ENCODE results near the gene SPOCK1.

SPOCK1 gene

DNA sequence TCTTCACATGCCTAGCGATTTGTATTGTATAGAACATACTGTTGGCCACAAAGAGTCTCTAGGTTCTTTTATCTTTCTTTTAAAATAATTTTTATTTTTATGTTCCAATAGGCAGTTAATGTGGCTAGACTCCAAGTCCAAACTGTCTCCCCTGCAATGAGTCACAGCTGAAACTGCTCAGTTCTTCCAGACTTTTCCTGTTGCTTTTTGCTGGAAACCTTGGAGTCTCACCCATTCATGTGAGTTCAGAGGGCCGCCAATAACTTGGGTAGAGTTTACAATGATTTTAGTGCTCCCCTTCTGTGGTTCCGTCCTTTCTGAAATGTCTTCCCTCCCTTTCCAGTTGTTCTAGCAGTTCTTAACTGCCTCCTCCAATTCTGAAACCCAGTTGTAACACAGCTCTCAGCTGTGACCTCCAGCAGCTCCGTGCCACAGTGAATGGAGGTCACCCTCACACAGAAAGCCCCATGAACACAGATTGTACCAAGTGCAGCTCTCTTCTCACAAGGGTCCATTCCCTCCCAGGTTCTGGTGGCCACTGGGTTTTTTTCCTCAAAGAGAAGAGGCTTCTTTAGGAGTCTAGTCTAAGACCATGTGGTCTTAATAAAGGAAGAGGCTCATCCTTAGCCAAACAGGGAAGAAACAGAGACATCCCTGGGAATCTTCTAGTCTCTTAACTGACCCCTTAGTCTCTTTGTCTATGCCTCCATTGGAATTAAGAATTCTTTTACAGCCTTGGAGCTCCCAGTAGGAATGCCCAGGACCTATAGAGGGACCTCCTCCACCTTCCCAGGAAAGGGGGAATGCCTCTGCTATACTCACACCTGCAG lies 198.5 kb downstream of the SPOCK1 start:
- DNase-seq: no peak
- no peak overlapping the region for H3K4me3 ChIP-seq (ENCODE audit: insufficient read depth, low read depth, low read length, poor library complexity, severe bottlenecking)
- H3K36me3 ChIP-seq (ENCODE audit: control insufficient read depth, insufficient read depth, low read length): no peaks in the 10 kb centered on the region

DNA sequence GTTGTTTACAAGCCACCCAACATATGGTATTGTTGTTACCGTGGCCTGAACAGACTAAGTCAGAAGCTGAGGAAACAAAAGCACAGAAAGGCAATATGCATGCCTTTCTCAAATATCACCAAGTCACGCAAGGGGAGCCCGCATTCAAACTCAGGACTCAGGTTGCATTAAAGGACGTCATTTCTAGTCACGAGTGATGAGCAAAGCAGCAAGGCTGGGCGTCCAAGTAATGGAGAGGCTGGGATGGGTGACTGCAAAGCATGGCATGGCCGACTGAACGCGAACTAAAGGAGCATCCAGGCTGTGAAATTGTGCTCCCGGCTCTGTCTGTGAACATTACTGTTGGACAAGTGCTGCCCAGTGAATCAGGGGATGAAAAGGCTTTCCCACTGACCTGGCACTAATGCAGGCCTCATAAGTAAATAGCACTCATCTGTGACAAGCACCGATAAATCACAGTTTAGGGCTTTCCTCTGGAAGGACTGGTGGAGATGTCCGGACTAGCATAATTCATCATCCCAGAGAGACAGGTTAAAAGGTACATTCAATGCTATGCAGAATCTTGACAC lies 202.8 kb downstream of the SPOCK1 start:
- Histone ChIP-seq H3K27me3 (replicated peaks; ENCODE audit: control insufficient read depth, insufficient read depth, low read length, poor library complexity, severe bottlenecking) (no peaks in the 10 kb centered on the region), H3K36me3 (ENCODE audit: control insufficient read depth, insufficient read depth, low read length) (no peaks in the 10 kb centered on the region), H3K4me3 (ENCODE audit: insufficient read depth, low read depth, low read length, poor library complexity, severe bottlenecking) (no peak overlapping the region), H3K9me3 (ENCODE audit: control insufficient read depth, low read length) (no peaks in the 10 kb centered on the region), H3K4me1 (ENCODE audit: control insufficient read depth, insufficient read depth, low read length, poor library complexity, severe bottlenecking) (no peaks in the 10 kb centered on the region), H3K27ac (ENCODE audit: insufficient read depth, low read length, poor library complexity, severe bottlenecking) (no peak overlapping the region)
- no peak for DNase-seq

More for the DNA sequence above, 198.5 kb downstream of the SPOCK1 start:
- H3K27me3 ChIP-seq (replicated peaks; ENCODE audit: control insufficient read depth, insufficient read depth, low read length, poor library complexity, severe bottlenecking): no peaks in the 10 kb centered on the region
- H3K27ac ChIP-seq (ENCODE audit: insufficient read depth, low read length, poor library complexity, severe bottlenecking): no peak overlapping the region
- H3K9me3 ChIP-seq (ENCODE audit: control insufficient read depth, low read length): no peaks in the 10 kb centered on the region
- no peaks in the 10 kb centered on the region for H3K4me1 ChIP-seq (ENCODE audit: control insufficient read depth, insufficient read depth, low read length, poor library complexity, severe bottlenecking)

DNA sequence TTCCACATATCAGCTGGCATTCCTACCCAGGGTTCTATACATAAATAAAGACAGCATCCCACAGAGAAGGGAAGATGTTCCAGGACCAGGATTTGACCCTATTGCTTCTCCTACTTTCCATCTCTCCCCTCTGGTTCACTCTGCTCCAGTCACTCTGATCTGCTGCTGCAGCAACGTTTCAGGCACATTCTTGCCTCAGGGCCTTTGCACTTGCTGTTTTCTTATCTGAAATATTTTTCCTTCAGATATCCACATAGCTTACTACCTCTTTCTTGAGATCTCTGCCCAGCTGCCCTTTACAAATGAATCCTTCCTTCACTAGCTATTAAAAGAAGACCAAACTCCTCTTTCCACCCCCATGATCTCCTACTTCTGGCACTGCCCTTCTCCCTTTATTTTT lies 204.5 kb downstream of the SPOCK1 start:
- H3K4me3 ChIP-seq (ENCODE audit: insufficient read depth, low read depth, low read length, poor library complexity, severe bottlenecking): no peak overlapping the region
- H3K9me3 ChIP-seq (ENCODE audit: control insufficient read depth, low read length): no peaks in the 10 kb centered on the region
- no peaks in the 10 kb centered on the region for H3K27me3 ChIP-seq (replicated peaks; ENCODE audit: control insufficient read depth, insufficient read depth, low read length, poor library complexity, severe bottlenecking)
- no peak overlapping the region for H3K27ac ChIP-seq (ENCODE audit: insufficient read depth, low read length, poor library complexity, severe bottlenecking)
- H3K36me3 ChIP-seq (ENCODE audit: control insufficient read depth, insufficient read depth, low read length): no peaks in the 10 kb centered on the region
- H3K4me1 ChIP-seq (ENCODE audit: control insufficient read depth, insufficient read depth, low read length, poor library complexity, severe bottlenecking): no peaks in the 10 kb centered on the region
- DNase-seq: no peak

DNA sequence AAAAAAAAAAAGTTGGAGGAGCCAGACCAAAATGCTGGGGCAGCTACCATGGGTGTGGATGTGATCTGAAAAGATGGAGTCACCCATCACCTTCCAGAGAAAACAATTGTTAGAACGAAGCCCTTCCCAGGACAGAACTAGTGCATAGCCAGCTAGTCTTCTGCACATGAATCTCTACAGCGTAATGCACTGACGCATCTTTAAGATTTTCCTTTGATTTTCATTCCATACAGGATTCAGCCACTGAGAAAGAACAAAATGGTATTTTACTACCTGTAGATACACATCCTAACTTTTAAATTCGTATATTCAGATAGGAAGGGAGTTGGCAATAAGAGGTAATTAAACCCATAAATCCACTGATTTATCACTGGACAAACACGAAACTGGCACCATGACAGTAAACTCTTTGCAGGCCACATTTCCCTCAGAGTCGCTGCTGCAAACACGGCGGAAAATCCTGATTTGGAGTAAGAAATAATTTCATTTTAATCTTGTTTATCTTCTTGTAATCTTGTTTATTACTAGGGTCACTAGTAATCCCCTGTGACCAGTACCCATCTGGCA lies 206.6 kb downstream of the SPOCK1 start:
- DNase-seq: no peak
- H3K36me3 ChIP-seq (ENCODE audit: control insufficient read depth, insufficient read depth, low read length): no peaks in the 10 kb centered on the region
- H3K4me1 ChIP-seq (ENCODE audit: control insufficient read depth, insufficient read depth, low read length, poor library complexity, severe bottlenecking): no peaks in the 10 kb centered on the region
- H3K9me3 ChIP-seq (ENCODE audit: control insufficient read depth, low read length): no peaks in the 10 kb centered on the region
- H3K27ac ChIP-seq (ENCODE audit: insufficient read depth, low read length, poor library complexity, severe bottlenecking): no peak overlapping the region
- H3K27me3 ChIP-seq (replicated peaks; ENCODE audit: control insufficient read depth, insufficient read depth, low read length, poor library complexity, severe bottlenecking): no peaks in the 10 kb centered on the region
- H3K4me3 ChIP-seq (ENCODE audit: insufficient read depth, low read depth, low read length, poor library complexity, severe bottlenecking): no peak overlapping the region

DNA sequence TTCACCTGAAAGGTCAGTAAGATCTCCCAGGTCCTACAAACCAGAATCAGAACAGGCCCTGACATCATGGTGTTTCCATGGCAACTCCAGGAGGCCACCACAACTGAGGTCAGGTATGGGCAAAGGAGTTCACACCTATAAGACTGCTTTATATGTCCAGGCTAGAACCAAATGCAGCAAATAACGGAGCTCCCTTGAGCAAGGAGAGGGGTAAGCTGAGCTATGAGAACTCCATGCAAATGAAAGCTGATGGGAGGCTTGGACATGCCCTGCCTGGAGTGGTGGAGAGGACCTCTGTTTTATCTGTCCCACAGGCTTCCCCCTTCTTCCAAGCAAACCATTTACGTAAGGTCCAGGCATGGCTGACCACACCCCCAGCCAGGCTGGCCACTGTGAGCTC lies 207.7 kb downstream of the SPOCK1 start:
- H3K27ac ChIP-seq (ENCODE audit: insufficient read depth, low read length, poor library complexity, severe bottlenecking): no peak overlapping the region
- H3K27me3 ChIP-seq (replicated peaks; ENCODE audit: control insufficient read depth, insufficient read depth, low read length, poor library complexity, severe bottlenecking): no peaks in the 10 kb centered on the region
- no peaks in the 10 kb centered on the region for H3K36me3 ChIP-seq (ENCODE audit: control insufficient read depth, insufficient read depth, low read length)
- no peak overlapping the region for H3K4me3 ChIP-seq (ENCODE audit: insufficient read depth, low read depth, low read length, poor library complexity, severe bottlenecking)
- H3K9me3 ChIP-seq (ENCODE audit: control insufficient read depth, low read length): no peaks in the 10 kb centered on the region
- no peaks in the 10 kb centered on the region for H3K4me1 ChIP-seq (ENCODE audit: control insufficient read depth, insufficient read depth, low read length, poor library complexity, severe bottlenecking)
- no peak for DNase-seq

DNA sequence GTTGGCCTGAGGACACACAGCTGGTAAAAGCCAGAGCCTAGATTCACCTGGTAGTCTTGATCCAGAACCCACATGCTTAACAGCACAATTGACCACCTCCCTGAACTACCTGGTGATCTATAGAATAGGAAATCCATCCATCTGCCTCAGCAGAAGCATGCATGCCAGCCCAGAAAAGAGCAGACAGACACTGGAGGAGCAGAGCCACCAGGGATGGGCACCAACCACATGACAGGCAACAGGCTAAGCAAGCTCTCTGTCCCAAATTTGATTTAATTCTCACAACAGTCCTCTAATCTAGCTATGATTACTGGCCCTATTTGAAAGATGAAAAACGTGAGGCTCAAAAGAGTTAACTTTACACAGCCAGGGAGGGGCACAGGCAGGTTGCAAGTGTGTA lies 208.1 kb downstream of the SPOCK1 start:
- H3K27ac ChIP-seq (ENCODE audit: insufficient read depth, low read length, poor library complexity, severe bottlenecking): no peak overlapping the region
- H3K27me3 ChIP-seq (replicated peaks; ENCODE audit: control insufficient read depth, insufficient read depth, low read length, poor library complexity, severe bottlenecking): no peaks in the 10 kb centered on the region
- DNase-seq: no peak
- H3K4me3 ChIP-seq (ENCODE audit: insufficient read depth, low read depth, low read length, poor library complexity, severe bottlenecking): no peak overlapping the region
- no peaks in the 10 kb centered on the region for H3K4me1 ChIP-seq (ENCODE audit: control insufficient read depth, insufficient read depth, low read length, poor library complexity, severe bottlenecking)
- H3K36me3 ChIP-seq (ENCODE audit: control insufficient read depth, insufficient read depth, low read length): no peaks in the 10 kb centered on the region
- H3K9me3 ChIP-seq (ENCODE audit: control insufficient read depth, low read length): no peaks in the 10 kb centered on the region

DNA sequence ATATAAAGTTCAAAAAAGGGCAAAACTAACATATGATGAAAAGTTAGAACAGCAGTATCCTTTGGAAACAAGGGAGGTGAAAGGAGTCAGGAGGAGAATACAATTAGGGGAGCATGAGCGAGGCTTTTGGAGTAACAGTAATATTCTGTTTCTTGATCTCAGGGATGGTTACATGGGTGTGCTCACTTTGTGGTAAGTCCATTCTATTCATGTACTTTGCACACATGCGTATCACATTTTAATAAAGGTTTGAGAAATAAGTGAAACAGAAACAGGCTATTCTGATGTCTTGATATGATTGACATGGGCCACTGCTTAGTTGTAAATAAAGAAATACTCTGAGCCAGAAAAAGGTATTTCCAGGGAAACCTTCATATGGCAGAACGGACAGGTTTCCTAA lies 208.8 kb downstream of the SPOCK1 start:
- H3K27me3 ChIP-seq (replicated peaks; ENCODE audit: control insufficient read depth, insufficient read depth, low read length, poor library complexity, severe bottlenecking): no peaks in the 10 kb centered on the region

DNA sequence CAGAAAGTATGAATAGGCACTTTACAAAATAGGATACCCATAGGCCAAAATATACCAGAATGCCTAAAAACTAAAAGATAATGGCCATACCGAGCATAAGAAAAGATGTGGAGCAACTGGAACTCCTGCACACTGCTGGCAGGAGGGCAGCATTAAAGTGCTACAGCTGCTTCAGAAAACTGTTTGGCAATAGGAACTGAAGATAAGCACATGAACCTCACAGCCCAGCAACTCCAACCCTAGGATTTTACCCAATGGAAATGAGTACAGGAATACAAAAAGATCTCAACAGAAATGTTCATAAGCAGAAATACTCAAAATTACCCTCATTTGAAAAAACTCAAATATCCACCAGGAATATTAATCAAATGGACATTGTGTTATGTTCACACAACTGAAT lies 209.3 kb downstream of the SPOCK1 start:
- Histone ChIP-seq H3K9me3 (ENCODE audit: control insufficient read depth, low read length) (no peaks in the 10 kb centered on the region), H3K36me3 (ENCODE audit: control insufficient read depth, insufficient read depth, low read length) (no peaks in the 10 kb centered on the region), H3K4me3 (ENCODE audit: insufficient read depth, low read depth, low read length, poor library complexity, severe bottlenecking) (no peak overlapping the region), H3K27me3 (replicated peaks; ENCODE audit: control insufficient read depth, insufficient read depth, low read length, poor library complexity, severe bottlenecking) (no peaks in the 10 kb centered on the region), H3K27ac (ENCODE audit: insufficient read depth, low read length, poor library complexity, severe bottlenecking) (no peak overlapping the region), H3K4me1 (ENCODE audit: control insufficient read depth, insufficient read depth, low read length, poor library complexity, severe bottlenecking) (no peaks in the 10 kb centered on the region)
- no peak for DNase-seq

More for the DNA sequence above, 208.8 kb downstream of the SPOCK1 start:
- Histone ChIP-seq H3K4me3 (ENCODE audit: insufficient read depth, low read depth, low read length, poor library complexity, severe bottlenecking) (no peak overlapping the region), H3K27ac (ENCODE audit: insufficient read depth, low read length, poor library complexity, severe bottlenecking) (no peak overlapping the region), H3K4me1 (ENCODE audit: control insufficient read depth, insufficient read depth, low read length, poor library complexity, severe bottlenecking) (no peaks in the 10 kb centered on the region), H3K9me3 (ENCODE audit: control insufficient read depth, low read length) (no peaks in the 10 kb centered on the region), H3K36me3 (ENCODE audit: control insufficient read depth, insufficient read depth, low read length) (no peaks in the 10 kb centered on the region)
- DNase-seq: no peak

DNA sequence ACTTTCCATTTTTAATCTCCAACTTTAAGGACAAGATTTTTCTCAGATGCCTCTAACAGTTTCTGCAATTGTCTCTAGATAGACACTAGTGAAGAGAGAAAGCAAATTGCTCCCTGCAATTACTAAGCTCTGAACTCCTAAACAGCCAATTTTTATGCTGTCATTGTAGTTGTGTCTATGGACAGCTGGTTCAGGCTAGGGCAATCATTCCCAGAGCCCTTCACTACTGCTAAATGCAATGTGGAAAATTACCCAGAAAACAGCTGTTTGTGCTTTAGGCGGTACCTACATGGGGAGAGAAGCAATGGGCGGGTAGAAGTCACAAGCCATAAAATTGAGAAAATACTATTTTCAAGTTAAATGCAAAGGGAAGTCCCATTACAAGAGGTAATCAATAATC lies 211.6 kb downstream of the SPOCK1 start:
- Histone ChIP-seq H3K4me3 (ENCODE audit: insufficient read depth, low read depth, low read length, poor library complexity, severe bottlenecking) (no peak overlapping the region), H3K36me3 (ENCODE audit: control insufficient read depth, insufficient read depth, low read length) (no peaks in the 10 kb centered on the region), H3K27me3 (replicated peaks; ENCODE audit: control insufficient read depth, insufficient read depth, low read length, poor library complexity, severe bottlenecking) (no peaks in the 10 kb centered on the region), H3K9me3 (ENCODE audit: control insufficient read depth, low read length) (no peaks in the 10 kb centered on the region), H3K27ac (ENCODE audit: insufficient read depth, low read length, poor library complexity, severe bottlenecking) (no peak overlapping the region), H3K4me1 (ENCODE audit: control insufficient read depth, insufficient read depth, low read length, poor library complexity, severe bottlenecking) (no peaks in the 10 kb centered on the region)
- no peak for DNase-seq

DNA sequence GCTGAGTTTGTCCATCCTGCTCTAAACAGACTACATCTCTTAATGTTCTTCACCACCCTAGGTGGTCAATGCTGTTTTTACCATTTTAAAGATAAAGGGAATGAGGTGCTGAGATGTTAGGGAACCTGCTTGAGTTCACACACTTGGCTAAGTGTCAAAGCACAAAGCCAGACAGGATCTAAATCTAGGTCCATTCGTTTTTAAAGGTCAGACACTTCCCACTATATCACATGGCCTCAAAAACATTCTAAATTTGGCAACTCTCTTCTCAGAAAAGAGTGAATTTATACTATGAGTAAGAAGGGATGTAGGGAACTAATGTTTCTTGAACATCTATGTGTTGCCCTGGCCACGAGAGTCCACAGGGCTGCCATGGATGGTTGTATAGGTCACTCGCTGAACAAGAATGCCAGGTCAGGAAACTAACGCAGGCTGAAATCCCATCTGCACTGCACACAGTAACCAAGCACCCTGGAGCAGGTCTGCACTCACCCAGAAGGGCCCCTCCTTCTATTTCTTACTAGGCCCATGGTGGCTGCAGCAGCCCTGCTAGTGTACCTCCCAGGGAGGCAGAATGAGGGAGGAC lies 213.0 kb downstream of the SPOCK1 start:
- H3K4me3 ChIP-seq (ENCODE audit: insufficient read depth, low read depth, low read length, poor library complexity, severe bottlenecking): no peak overlapping the region
- H3K27me3 ChIP-seq (replicated peaks; ENCODE audit: control insufficient read depth, insufficient read depth, low read length, poor library complexity, severe bottlenecking): no peaks in the 10 kb centered on the region
- H3K27ac ChIP-seq (ENCODE audit: insufficient read depth, low read length, poor library complexity, severe bottlenecking): no peak overlapping the region
- no peak for DNase-seq
- H3K9me3 ChIP-seq (ENCODE audit: control insufficient read depth, low read length): no peaks in the 10 kb centered on the region
- no peaks in the 10 kb centered on the region for H3K36me3 ChIP-seq (ENCODE audit: control insufficient read depth, insufficient read depth, low read length)
- H3K4me1 ChIP-seq (ENCODE audit: control insufficient read depth, insufficient read depth, low read length, poor library complexity, severe bottlenecking): no peaks in the 10 kb centered on the region
